ENCODE results near the gene AUH.

- TF ChIP-seq CTCF (IDR thresholded peaks at IDR 0.05) (no peak), POLR2A (IDR thresholded peaks at IDR 0.05) (no peak), POLR2AphosphoS5 (IDR thresholded peaks at IDR 0.05) (no peak)
Measured at GRCh38 chr9:91320299-91320698, 41.4 kb downstream of the AUH start.
